SK-MEL-5 (cell line): ENCODE results near the gene ACOXL. TPM values are rescaled to one million over a fixed set of nuclear protein-coding genes. Genes with fewer than 3 reads are reported as not detected.

Experiments
- DNase-seq: peaks from one replicate; pipeline ENCODE4 v3.0.0-alpha.2; 2016; ENCODE audit warnings: low read depth, low spot score
- in situ Hi-C: cut with HindIII; loops from 2 replicates; pipeline ENCODE4 v1.10.0; 2016; ENCODE audit warnings: low sequenced_read_pairs, high pct_unique_total_duplicates, low pct_unique_long_range_greater_than_20kb
- total RNA-seq: library from RNA; depleted of rRNA; stranded (reverse); fragments of >200 nt; shearing (Covaris generic); gene quantifications from 2 replicates; pipeline ENCODE4 v1.2.3, GENCODE V29; 2014

The ACOXL gene
- total RNA-seq, 1 experiment from 2014 or later: not detected

DNA sequence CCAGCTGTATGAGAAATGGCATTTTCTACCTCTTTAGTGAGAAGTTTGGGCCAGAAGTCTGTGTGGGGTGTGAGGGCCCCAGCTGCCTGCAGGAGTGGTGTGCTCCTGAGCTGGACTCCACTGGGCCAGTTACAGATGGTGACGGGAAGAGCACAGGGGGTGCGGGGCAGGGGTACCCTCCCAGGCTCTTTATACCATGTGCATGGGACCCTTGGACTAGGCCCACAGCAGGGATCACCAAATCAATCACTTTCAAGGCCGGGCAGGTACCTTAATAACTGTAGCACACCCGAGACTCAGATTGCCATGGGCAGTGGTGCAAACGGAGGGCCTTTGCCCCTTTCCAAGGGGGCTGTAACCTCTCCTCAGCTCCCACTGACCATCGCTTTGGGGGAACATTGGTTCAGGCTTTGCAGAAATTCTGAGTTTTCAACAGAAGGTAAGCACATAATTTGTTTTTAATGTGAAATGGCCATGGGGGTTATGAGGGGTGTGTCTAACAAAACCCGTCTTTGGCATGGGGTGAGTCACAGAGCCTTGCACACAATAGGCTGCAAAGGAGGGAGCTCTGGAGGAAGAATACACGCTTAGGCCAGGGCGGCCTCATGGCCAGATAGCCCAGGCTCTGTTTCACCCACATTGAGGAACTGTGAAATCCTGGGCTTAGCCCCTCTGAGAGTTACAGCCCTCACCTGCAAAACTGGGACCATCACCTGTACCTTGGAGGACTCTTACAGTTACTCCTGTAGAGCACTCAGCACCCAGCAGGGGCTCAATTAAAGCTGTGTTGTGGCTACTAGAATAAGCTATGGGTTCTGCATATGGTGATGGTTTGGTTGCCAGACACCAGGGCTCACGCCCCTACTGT is 247.3 kb downstream of the ACOXL start:
- DNase-seq: no peak
- in situ Hi-C loops: loop anchor here (25.0 kb wide), 1 partner anchor 117 kb away; no protein-coding TSS in a partner anchor

DNA sequence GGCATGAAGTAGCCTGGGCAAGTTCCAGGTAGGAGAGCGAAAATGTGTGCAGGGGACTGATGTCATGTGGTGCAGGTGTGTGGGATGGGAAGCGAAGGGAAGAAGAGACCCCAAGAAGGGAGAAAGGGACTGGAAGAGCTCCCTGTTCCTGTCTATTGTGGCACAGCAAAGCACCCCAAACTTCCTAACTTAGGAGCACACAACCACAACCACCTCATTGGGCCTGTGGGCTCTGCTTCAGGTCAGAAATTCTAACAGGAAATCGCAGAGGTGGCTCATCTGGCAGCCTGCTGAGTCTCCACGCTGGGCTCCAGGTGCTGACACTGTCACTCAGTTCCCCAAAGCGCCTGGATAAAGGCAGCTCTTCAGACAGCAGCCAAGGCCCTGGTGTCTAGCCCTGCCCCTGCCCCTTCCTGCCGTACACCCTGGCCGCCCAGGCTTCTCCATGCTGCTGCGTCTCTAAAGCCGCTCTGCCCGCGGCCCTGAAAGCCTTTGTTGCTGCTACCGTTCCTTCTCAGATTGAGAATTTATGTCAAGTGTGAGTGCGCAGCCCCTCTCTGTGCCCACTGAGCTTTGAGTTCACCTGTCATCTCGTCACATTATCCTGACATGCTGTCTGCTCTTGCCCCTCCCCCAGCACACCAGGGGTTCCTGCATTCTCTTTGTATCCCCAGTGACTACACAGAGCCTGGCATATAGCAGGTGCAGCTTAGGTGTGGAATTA is 248.1 kb downstream of the ACOXL start:
- in situ Hi-C loops: loop anchor here (25.0 kb wide), 1 partner anchor 118 kb away; no protein-coding TSS in a partner anchor
- DNase-seq: no peak

DNA sequence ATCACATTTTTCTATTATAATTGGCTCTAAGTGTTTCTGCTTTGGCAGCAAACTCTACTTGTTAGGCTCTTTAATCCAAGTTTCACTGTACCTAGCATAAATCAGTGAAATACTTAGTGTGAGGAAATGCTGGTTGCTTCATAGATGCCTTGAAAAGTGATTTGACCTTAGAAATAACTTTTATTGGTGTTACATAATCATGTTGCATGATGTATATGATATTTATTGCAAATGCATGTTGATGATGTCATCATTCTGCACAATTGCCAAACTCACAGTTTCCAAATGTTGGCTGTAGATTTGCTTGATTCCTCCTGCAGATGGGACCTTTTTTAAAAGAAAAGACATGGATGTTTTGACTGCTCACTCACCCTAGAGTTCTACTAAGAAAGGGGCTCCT is 250.8 kb downstream of the ACOXL start:
- in situ Hi-C loops: loop anchor here (25.0 kb wide), 1 partner anchor 121 kb away; no protein-coding TSS in a partner anchor
- DNase-seq: no peak

DNA sequence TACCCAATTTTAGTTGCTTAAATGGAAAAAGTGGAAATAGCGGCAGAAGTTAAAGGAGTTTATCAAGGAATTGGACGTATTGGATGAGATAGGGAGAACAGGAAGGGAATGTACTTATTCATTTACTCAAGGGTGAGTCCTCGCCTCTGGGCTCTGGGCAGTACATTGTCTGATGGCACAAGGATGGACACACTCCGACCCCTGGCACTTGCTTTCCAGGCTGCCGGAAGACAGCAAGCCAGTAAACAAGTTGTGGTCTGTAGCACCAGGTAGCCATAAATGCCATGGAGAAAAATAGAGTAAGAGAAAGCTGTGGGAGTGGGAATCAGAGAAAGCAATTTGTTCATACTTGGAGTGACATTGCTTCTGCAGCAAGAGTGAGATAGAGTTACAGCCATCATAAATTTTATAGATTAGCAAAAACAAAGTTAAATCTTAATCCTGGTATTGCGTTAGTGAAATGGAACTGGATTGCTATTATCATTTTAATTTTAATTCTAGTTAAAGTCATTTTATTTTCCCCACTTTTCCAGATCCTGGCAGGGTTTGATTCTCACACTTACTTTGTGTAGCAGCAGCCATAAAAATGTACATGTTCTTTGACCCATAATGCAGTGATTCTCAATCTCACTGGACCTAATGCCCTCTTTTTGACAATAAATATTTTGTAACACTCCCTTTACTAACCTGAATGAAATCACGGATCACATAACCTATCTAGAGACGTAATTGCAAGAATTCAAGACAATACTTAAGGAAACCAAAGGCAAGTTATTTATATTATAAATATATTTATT is 252.5 kb downstream of the ACOXL start:
- in situ Hi-C loops: loop anchor here (25.0 kb wide), 1 partner anchor 123 kb away; no protein-coding TSS in a partner anchor

DNA sequence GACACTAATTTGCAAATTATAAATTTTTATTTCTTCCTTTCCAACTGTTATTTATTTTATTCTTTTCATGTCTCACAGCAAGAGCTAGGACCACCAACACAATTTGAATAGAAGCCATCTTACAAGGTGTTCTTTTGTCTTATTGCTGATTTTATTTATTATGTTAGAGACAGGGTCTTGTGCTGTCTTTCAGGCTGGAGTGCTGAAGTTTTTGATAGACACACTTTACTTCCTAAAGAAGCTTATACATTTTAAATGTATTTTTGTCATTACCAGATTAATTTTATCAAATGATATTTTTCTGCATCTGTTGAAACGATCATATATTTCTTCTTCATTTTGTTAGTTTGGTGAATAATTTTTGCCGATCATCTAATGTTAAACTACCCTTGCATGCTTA is 258.1 kb downstream of the ACOXL start:
- no peak for DNase-seq
- in situ Hi-C loops: loop anchor here (25.0 kb wide), 1 partner anchor 128 kb away; no protein-coding TSS in a partner anchor

More for the DNA sequence above, 252.5 kb downstream of the ACOXL start:
- DNase-seq: no peak

DNA sequence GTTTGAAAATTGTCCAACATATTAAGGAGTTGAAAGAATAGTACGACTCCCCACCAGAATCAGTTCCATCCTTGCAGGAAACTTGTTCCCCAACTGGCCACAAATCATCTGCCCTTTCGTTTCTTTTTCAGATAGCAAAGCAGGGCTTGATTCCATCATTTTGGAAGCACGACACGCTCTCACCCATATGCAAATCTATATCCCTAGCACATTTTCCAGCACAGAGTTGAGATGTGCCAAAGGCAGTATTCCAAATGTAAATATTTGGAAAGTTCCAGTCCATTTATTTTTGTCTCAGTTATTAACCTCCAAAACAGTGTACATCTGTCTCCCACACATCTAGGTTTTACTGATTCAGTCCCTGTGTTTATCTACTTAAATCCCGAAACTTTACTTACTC is 259.5 kb downstream of the ACOXL start:
- in situ Hi-C loops: loop anchor here (25.0 kb wide), 1 partner anchor 130 kb away; no protein-coding TSS in a partner anchor

DNA sequence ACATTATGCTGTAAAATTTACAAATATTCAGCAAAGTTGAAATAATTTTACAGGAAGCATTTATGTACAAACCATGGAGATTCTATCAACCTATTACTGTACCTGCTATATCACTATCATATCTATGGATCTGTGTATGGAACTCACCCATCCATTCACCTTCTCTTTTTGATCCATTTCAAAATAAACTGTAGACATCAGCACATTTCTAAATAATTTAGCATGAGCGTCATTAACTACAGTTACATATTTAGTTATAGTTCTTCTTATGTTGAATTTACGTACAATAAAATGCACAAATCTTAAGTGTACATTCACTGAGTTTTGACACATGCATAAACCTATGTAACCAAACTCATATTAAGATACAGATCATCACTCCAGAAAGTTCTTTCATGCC is 260.5 kb downstream of the ACOXL start:
- in situ Hi-C loops: loop anchor here (25.0 kb wide), 1 partner anchor 131 kb away; no protein-coding TSS in a partner anchor
- DNase-seq: no peak

More for the DNA sequence above, 259.5 kb downstream of the ACOXL start:
- DNase-seq: no peak

DNA sequence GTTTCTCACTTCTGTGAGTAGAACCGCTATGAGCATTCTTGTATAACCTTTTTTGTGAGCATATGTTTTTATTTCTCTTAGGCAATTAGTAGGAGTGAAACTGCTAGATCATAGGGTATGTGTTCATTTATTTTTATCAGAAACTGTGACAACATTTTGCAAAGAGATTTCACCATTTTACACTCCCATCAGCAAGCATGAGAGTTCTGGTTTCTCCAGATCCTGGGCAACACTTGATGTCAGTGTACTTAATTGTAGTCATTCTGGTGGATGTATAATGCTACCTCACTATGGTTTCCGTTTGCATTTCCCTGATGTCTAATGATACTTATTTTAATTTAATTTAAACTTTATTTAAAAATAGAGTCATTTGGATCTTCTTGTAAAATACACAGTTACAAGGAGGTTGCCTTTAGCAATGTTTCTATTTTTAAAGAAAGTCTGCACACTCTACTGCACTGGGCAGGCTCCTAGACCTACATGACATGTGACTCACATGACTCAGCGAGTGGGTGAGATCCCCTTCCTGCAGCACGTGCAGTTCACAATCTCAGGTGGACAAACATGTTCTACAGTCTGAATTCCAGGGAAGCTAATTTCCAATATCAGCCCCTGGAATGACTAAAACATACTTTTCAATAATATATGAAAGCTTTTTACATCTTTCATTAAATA is 261.3 kb downstream of the ACOXL start:
- no peak for DNase-seq
- in situ Hi-C loops: loop anchor here (25.0 kb wide), 1 partner anchor 131 kb away; no protein-coding TSS in a partner anchor

DNA sequence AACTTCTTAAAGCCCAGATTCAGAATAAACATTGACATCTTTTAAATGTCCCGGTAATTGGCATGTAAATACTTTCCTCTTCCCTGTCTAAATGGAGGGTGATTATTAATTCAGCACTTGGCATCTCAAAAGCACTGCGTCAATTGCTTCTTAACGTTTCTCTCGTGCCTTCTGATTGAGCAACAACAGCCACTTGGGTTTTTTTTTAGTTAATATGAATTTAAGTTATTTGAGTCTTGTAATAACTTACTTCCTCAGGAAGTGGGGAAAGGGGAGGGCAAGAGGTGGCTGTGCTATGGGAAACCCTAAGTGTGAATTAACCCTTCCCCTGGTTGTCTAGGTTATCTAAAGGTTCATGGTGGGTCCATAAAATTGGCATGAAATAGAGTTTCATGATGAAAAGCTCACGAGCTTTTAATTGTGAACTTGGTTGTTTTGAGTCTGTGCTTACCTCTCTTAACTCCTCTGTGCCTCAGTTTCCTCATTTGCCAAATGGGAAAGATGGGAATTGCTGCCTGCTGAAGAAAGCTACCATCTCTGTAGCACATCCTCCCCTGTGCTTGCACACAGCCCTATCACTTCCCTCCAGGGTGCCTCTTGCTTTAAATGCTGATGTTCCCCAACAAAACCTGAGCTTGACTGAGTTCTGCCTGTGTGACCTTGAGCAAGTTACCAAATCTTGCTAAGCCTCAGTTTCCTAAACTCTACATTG is 262.0 kb downstream of the ACOXL start:
- DNase-seq: no peak
- in situ Hi-C loops: loop anchor here (25.0 kb wide), 1 partner anchor 132 kb away; no protein-coding TSS in a partner anchor

DNA sequence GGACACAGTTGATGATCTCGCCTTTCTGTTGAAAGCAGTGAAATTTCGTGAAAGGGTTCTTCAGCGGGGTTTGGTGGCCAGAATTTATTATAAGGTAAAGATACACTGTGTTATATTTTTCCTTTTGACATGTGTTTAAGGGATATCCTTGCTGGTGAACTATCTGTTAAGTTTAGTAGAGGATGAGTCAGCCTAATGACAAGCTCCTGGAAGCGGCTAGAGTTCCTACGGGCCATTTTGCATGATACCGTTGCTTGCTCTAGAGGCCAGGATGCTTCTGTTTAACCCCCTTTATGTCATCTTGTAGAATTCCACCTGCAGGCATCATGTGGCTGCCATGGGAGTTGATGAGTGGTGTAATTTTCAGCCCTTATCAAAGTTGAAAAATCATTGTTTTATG is 263.5 kb downstream of the ACOXL start:
- in situ Hi-C loops: loop anchor here (25.0 kb wide), 1 partner anchor 134 kb away; no protein-coding TSS in a partner anchor
- no peak for DNase-seq

DNA sequence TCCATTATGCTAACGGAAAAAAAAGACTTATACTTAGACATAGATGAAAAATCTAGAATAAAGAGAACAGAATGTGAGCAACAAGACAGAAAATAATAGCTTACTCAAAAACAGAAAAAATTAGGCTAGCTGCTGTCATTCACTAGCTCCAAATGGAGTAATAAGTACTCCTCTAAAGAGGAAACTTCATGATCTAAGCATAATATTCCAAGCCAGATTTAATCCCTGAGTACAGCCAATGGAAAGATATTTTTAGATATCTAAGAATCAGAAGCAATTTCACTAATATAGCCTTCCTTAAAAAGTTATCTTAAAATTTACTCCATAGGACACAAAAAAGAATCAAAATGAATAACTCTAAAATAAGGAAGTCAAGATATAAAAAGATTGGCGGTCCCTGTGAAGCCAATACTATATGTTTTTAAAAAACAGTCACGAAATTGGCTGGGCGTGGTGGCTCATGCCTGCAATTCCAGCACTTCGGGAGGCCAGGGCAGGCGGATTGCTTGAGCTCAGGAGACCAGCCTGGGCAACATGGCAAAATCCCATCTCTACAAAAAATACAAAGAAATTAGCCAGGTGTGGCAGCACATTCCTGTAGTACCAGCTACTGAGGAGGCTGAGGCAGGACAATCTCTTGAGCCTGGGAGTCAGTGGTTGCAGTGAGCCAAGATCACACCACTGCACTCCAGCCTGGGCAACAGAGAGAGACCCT is 265.1 kb downstream of the ACOXL start:
- in situ Hi-C loops: loop anchor here (25.0 kb wide), 1 partner anchor 135 kb away; no protein-coding TSS in a partner anchor
- no peak for DNase-seq

DNA sequence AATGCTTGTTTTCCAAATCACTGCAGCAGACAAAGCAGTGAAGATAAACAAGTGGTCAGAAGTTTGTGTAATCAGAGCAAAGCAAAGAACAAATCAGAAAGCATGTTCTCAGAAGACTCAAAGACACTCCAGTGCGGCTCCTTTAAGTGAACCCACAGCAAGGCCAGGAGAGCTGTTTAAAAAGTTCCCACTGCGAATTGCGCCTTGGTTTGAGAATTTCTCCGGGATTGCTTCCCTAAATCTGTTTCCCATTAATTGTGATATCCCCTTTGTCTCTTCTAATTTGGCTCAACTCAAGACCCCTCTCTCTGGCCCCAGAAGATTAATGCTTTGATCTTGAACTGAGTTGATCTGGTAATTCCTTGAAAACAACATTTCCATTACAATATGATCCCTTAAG is 265.9 kb downstream of the ACOXL start:
- no peak for DNase-seq
- in situ Hi-C loops: loop anchor here (25.0 kb wide), 1 partner anchor 136 kb away; no protein-coding TSS in a partner anchor

DNA sequence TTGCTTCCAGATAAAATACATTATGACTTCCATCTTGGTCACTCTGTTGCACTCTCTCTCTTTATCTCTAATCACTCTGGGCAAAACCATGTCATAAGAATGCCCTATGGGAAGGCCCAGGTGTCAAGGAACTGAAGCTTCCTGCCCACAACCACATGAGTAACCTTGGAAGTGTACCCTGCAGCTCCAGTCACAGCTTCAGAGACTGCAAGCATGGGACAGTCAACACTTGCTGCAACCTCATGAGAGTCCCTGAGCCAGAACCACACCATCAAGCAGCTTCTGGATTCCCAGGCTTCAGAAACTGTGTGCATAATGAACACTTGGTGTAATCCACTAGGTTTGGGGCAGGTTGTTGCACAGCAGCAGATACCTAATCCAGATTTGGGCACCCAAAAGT is 267.3 kb downstream of the ACOXL start:
- in situ Hi-C loops: loop anchor here (25.0 kb wide), 1 partner anchor 137 kb away; no protein-coding TSS in a partner anchor
- no peak for DNase-seq

DNA sequence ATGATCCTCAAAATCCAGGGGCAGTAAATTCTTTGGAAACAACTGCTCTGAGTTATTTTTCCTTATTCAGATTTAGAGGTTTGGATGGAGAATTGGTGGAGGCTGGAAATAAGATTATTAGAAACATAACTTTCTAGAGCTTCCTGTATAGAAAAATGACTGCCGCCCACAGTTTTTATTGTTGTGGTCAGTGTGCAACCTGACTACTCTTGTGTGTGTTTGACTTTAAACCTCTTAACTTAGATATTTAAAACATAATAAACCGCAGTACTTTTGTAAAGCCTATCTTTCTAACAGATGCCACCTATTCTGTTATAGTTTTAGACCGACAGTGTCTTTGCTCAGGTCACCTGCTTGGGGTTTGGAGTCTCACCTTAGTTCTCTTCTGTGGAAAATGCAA is 272.9 kb downstream of the ACOXL start:
- no peak for DNase-seq
- in situ Hi-C loops: no loop called here

DNA sequence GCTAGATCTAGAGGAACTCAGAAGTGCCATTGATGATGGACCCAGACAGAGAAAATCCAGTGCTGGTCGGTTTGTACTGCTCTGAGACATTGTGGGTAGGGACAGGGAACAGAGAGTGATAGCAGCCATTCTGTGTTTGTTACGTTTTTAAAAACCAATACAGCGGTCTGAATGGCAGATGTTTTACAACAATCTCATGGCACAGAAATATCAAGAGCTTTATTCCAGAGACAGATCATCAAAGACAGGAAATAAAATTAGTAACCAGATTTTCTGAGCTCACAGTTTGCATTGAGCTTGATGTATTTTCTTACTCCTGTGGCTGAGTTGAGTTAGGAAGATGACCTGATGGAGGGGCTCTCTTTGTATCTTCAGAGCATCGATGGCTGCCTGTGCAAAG is 273.4 kb downstream of the ACOXL start:
- in situ Hi-C loops: no loop called here
- no peak for DNase-seq
